ENCODE results near the gene ABTB2.

The ABTB2 gene

GRCh38 chr11:34146411-34146810 lies 211.4 kb downstream of the ABTB2 start:
- TF ChIP-seq, protein P1, sequence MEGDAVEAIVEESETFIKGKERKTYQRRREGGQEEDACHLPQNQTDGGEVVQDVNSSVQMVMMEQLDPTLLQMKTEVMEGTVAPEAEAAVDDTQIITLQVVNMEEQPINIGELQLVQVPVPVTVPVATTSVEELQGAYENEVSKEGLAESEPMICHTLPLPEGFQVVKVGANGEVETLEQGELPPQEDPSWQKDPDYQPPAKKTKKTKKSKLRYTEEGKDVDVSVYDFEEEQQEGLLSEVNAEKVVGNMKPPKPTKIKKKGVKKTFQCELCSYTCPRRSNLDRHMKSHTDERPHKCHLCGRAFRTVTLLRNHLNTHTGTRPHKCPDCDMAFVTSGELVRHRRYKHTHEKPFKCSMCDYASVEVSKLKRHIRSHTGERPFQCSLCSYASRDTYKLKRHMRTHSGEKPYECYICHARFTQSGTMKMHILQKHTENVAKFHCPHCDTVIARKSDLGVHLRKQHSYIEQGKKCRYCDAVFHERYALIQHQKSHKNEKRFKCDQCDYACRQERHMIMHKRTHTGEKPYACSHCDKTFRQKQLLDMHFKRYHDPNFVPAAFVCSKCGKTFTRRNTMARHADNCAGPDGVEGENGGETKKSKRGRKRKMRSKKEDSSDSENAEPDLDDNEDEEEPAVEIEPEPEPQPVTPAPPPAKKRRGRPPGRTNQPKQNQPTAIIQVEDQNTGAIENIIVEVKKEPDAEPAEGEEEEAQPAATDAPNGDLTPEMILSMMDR (conservative IDR thresholded peaks at IDR 0.05; ENCODE audit: control insufficient read depth, insufficient read depth, low read depth, low read length) = no peak
- no peak overlapping the region for H3K4me3 ChIP-seq (ENCODE audit: control insufficient read depth, low read depth, low read length)
- no peak for DNase-seq (ENCODE audit: low read depth)

DNA sequence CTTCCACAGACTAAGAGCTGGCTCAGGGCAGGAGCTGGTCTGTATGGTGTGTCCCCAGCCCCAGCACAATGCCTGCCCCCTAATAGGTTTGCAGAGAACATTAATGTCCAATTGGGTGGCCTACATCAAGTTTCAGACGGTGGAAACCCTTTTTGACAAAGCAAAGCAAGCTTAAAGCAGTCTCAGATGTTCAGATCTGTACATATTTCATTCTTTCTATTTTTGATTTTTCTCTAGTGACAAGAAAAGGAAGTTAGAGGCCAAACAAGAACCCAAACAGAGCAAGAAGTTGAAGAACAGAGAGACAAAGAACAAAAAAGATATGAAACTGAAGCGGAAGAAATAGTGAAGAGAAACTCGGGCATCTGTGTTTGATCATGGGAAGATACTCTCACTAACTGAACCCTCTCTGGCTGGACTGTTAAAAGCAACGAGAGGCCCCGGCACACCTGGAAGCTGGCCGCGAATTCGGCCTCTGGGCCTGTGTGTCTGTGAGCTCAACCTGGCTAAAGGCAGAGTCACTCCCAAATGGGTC lies 211.9 kb downstream of the ABTB2 start:
- TF ChIP-seq, protein P1 (conservative IDR thresholded peaks at IDR 0.05; ENCODE audit: control insufficient read depth, insufficient read depth, low read depth, low read length) = no peak
- no peak for DNase-seq (ENCODE audit: low read depth)
- H3K4me3 ChIP-seq (ENCODE audit: control insufficient read depth, low read depth, low read length) = no peak overlapping the region

GRCh38 chr11:34145073-34145472 lies 212.7 kb downstream of the ABTB2 start:
- no peak overlapping the region for H3K4me3 ChIP-seq (ENCODE audit: control insufficient read depth, low read depth, low read length)
- DNase-seq (ENCODE audit: low read depth) = no peak
- TF ChIP-seq, protein P1 (conservative IDR thresholded peaks at IDR 0.05; ENCODE audit: control insufficient read depth, insufficient read depth, low read depth, low read length) = no peak

GRCh38 chr11:34143048-34143447 lies 214.8 kb downstream of the ABTB2 start:
- H3K4me3 ChIP-seq (ENCODE audit: control insufficient read depth, low read depth, low read length) = no peak overlapping the region
- no peak for DNase-seq (ENCODE audit: low read depth)
- TF ChIP-seq, protein P1 (conservative IDR thresholded peaks at IDR 0.05; ENCODE audit: control insufficient read depth, insufficient read depth, low read depth, low read length) = no peak

GRCh38 chr11:34140149-34140548 lies 217.7 kb downstream of the ABTB2 start:
- H3K4me3 ChIP-seq (ENCODE audit: control insufficient read depth, low read depth, low read length) = no peak overlapping the region
- TF ChIP-seq, protein P1 (conservative IDR thresholded peaks at IDR 0.05; ENCODE audit: control insufficient read depth, insufficient read depth, low read depth, low read length) = no peak
- no peak for DNase-seq (ENCODE audit: low read depth)

DNA sequence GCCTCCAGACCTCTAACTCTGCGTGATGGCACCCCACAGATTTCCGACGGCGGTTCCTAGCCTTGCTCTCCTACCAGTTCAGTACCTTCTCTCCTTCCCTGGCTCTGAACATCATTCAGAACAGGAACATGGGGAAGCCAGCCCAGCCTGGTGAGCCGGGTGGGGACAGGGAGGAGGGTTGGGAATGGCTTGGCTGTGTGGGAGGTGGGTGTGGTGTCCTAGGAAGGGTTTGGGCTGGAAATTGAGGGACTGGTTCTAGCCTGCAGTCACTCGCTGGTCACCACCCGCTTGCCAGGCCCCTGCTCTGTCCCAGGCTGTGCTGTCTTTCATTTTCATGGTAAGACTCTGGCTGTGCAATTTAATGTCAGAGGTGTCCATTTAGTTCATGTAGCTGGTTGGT lies 218.5 kb downstream of the ABTB2 start:
- TF ChIP-seq, protein P1 (conservative IDR thresholded peaks at IDR 0.05; ENCODE audit: control insufficient read depth, insufficient read depth, low read depth, low read length) = no peak
- no peak for DNase-seq (ENCODE audit: low read depth)
- H3K4me3 ChIP-seq (ENCODE audit: control insufficient read depth, low read depth, low read length) = no peak overlapping the region

DNA sequence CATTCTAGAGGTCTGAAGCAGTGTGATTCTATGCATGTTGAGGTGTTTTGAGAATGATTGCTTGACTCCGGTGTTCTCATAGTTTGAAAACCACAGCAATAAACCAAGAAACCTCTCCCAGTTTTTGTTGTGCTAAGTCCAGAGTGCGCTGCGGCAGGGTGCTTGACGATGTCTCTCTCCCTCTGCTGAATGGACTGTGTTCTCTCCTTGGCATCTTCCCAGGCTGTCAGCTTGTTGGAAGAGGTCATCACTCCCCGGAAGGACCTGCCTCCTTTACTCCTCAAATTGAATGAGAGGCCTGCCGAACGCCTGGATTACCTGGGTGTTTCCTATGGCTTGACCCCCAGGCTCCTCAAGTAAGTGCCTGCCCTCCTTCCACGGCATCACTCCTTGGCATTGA lies 221.4 kb downstream of the ABTB2 start:
- no peak for DNase-seq (ENCODE audit: low read depth)
- H3K4me3 ChIP-seq (ENCODE audit: control insufficient read depth, low read depth, low read length) = no peak overlapping the region
- TF ChIP-seq, protein P1 (conservative IDR thresholded peaks at IDR 0.05; ENCODE audit: control insufficient read depth, insufficient read depth, low read depth, low read length) = no peak
